Naive thymus-derived CD8-positive, alpha-beta T cell (primary cell): Measurements from ENCODE around the gene C7orf33. TPM values are rescaled to one million over a fixed set of nuclear protein-coding genes. Genes with fewer than 3 reads are reported as not detected.
"Not testable (repeated sequence)": the region's sequence is repeated elsewhere in the genome, so short reads cannot be mapped to it uniquely, and the experiment has no call there.

Experiments used
- ATAC-seq, 2 donors: fragments of 150-1000 bp; cut with Tn5 transposase in 1 of 2; sonication (Bioruptor Pico), chemical (Tn5 transposase) in 1 of 2; 1 replicate in 1 of 2; 2 replicates in 1 of 2; pipeline ENCODE4 v1.10.0; 2021; ENCODE audit warnings: mild to moderate bottlenecking in 2 of 2, moderate library complexity in 2 of 2
- POLR2A ChIA-PET: fragments of 350-600 bp; sonication (Branson Sonifier 250); formaldehyde crosslinking; loops from one replicate; lab custom pipeline; 2021; ENCODE audit warnings: antibody characterized with exemption; lab: Charles Lee
- DNase-seq, 10 donors: peaks; one replicate each; pipeline versions ENCODE4 v3.0.0 to v3.0.0-alpha.2; 2020 to 2022
- H3K27ac Mint-ChIP-seq, 10 donors: one replicate each; pipeline ENCODE4 v1.8.0; 2020 to 2022; ENCODE audit warnings: mild to moderate bottlenecking in 10 of 10, mixed read lengths in 10 of 10, moderate library complexity in 4 of 10, inconsistent platforms in 1 of 10
- H3K27me3 Mint-ChIP-seq, 5 donors: one replicate each; pipeline ENCODE4 v1.8.0; 2021 to 2022; ENCODE audit warnings: mixed read lengths in 5 of 5
- H3K36me3 Mint-ChIP-seq, 3 donors: one replicate each; pipeline ENCODE4 v1.8.0; 2020 to 2022; ENCODE audit warnings: mixed read lengths in 3 of 3, mild to moderate bottlenecking in 2 of 3, inconsistent platforms in 1 of 3
- H3K4me1 Mint-ChIP-seq, 4 donors: one replicate each; pipeline ENCODE4 v1.8.0; 2021 to 2022; ENCODE audit warnings: mixed read lengths in 4 of 4
- H3K4me3 Mint-ChIP-seq, 10 donors: one replicate each; pipeline ENCODE4 v1.8.0; 2020 to 2022; ENCODE audit warnings: mild to moderate bottlenecking in 10 of 10, mixed read lengths in 10 of 10, moderate library complexity in 6 of 10, inconsistent platforms in 1 of 10
- H3K9me3 Mint-ChIP-seq, 9 donors: one replicate each; pipeline ENCODE4 v1.8.0; 2020 to 2022; ENCODE audit warnings: mixed read lengths in 9 of 9, mild to moderate bottlenecking in 3 of 9, inconsistent platforms in 1 of 9, moderate library complexity in 1 of 9
- polyA plus RNA-seq, 3 donors: library from polyadenylated mRNA; unstranded; fragments of 300-500 nt; fragmentation: Illumina TruSeq; gene quantifications; one replicate each; pipeline ENCODE4 v1.2.3, GENCODE V29; 2021
- total RNA-seq, 8 experiments: library from RNA in 2 of 8; stranded (reverse) in 2 of 8; gene quantifications; one replicate each; pipeline ENCODE4 v1.2.3 and lab custom pipeline; 2021 to 2026

C7orf33 gene
- total and polyA plus RNA-seq, 5 experiments from 2014 or later: not detected

DNA sequence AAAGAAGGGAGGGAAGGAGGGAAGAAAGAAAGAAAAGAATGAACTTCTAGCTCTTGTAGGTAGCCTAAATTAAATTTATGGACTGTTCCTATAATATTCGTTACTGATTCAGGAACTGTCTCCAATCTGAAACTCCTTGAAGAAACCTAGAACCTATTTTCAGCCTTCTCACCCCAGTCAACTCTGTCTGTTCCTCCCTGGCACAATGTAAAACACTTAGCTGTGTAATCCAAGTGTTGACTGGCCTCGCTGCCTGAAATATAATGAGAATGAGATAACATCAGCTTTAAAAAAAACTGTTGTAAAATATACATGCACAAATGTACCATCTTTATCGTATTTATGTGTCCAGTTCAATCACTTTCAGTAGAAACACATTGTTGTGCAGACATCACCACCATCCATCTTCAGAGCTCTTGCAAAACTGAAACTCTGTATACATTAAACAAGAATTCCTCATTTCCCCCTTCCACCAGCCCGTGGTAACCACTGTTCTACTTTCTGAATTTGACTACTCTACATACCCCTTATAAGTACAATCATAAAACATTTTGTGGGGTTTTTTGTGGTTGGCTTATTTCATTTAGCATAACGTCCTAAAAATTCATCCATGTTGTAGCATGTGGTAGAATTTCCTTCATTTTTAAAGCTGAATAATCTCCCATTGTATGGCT lies 6.3 kb upstream of the C7orf33 start:
- POLR2A ChIA-PET: interaction anchor here (0.7 kb wide), 1 partner anchor 1040 kb away, joined by 6 read pairs; no protein-coding TSS in a partner anchor
- Mint-ChIP-seq H3K36me3 (no peaks in the 10 kb centered on the region), H3K27me3 (peaks cover 0 to 4% (median 0%) of the 10 kb centered on the region in 5 donors), H3K4me1 (peaks cover 0 to 1% (median 0%) of the 10 kb centered on the region in 4 donors), H3K9me3 (no peaks in the 10 kb centered on the region), H3K4me3 (no peak overlapping the region), H3K27ac (no peak overlapping the region)
- ATAC-seq (no peak), DNase-seq (no peak)

DNA sequence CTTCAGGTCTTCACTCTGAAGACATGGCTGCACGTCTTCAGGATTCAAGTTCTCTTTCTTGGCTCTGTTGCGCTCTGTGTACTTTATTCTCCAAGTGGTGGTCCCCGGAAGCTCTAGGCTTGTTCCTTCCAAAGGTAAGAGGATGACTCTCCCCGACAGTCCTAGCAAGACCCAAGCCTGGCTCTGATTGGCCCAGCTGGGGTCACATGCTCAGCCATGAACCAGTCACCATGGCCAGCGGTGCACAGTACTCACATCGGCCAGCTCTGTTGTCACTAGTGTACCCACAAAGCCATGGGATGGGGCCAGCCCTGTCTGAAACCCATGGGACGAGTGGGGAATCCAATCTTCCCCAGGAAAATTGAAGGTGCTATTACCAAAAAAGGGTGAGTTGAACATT lies 5.2 kb upstream of the C7orf33 start:
- no peaks in the 10 kb centered on the region for H3K9me3 Mint-ChIP-seq
- no peaks in the 10 kb centered on the region for H3K36me3 Mint-ChIP-seq
- peaks cover 0 to 4% (median 0%) of the 10 kb centered on the region in 4 donors for H3K4me1 Mint-ChIP-seq
- H3K27me3 Mint-ChIP-seq: peaks cover 0 to 8% (median 0%) of the 10 kb centered on the region in 5 donors
- DNase-seq (no peak), ATAC-seq (no peak)
- no peak overlapping the region for H3K27ac Mint-ChIP-seq
- POLR2A ChIA-PET: no interaction called here
- no peak overlapping the region for H3K4me3 Mint-ChIP-seq

DNA sequence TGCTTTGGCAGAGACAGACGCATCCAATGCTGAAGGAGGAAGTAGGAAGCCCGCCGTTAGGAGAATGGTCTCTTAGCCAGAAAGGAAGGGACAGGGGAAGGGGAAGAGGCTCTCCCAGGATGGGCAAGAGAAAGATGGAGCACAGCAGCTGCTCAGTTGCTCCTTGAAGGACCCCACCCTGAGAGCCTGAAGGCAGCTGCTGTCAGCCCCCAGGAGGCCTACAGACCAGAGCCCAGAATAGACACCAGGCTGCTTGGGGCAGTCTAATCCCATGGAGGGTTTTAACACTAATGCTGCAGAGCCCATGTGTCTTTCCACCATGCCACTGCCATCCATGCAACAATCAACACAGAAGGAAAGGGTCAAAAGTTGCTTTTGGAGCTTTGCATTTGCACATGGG lies 3.5 kb upstream of the C7orf33 start:
- Mint-ChIP-seq H3K4me3 (no peak overlapping the region), H3K9me3 (no peaks in the 10 kb centered on the region), H3K36me3 (no peaks in the 10 kb centered on the region), H3K27me3 (peaks cover 0 to 15% (median 5%) of the 10 kb centered on the region in 5 donors), H3K27ac (no peak overlapping the region), H3K4me1 (peaks cover 0 to 4% (median 0%) of the 10 kb centered on the region in 4 donors)
- POLR2A ChIA-PET: no interaction called here
- DNase-seq: no peak
- ATAC-seq: no peak

DNA sequence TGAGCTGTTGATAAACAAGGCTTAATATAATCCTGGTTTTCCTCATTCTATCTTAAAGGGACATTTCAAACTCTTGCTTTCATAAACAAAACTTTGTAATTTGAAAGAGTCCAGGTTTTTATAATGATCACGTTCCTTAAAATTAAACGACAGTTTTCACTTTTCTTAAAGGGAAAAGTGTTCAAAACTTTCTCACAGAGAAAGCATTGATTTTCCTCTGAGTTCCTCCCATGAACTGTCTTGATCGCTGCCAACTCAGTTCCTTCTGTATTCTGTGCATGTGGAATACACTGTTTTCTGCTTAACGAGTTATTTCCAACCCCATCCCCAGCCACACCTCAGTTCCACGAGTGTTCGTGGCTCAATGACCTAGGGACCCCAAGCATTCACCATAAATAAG lies 2.4 kb upstream of the C7orf33 start:
- Mint-ChIP-seq H3K9me3 (no peaks in the 10 kb centered on the region), H3K27ac (no peak overlapping the region), H3K4me3 (no peak overlapping the region), H3K27me3 (peaks cover 0 to 19% (median 5%) of the 10 kb centered on the region in 5 donors), H3K36me3 (no peaks in the 10 kb centered on the region), H3K4me1 (peaks cover 0 to 4% (median 0%) of the 10 kb centered on the region in 4 donors)
- ATAC-seq (no peak), DNase-seq (no peak)
- POLR2A ChIA-PET: no interaction called here

DNA sequence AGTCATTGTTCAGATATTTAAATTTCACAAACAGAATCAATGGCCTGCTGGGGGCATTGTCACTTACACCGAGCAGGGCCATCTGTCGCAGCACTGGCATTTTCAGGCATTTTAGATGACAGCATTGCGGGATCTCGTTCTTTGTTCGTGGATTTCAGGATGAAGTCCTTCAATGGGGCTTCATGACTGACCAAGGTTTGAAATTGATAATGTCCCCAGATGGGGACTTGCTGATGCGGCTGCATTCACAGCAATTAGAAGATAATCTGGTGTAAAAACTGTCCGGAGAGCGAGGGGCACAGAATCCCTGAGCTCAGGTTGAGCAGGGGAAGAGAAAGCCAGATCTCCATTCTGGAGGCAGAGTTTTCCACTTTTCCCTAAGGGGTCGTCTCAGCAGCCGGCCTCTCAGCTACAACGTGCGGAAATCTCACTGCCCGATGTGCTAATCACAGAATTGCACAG lies 1.9 kb upstream of the C7orf33 start:
- DNase-seq (no peak), ATAC-seq (no peak)
- peaks cover 0 to 4% (median 0%) of the 10 kb centered on the region in 4 donors for H3K4me1 Mint-ChIP-seq
- H3K4me3 Mint-ChIP-seq: no peak overlapping the region
- H3K36me3 Mint-ChIP-seq: no peaks in the 10 kb centered on the region
- POLR2A ChIA-PET: no interaction called here
- H3K27ac Mint-ChIP-seq: no peak overlapping the region
- H3K27me3 Mint-ChIP-seq: peaks cover 0 to 19% (median 5%) of the 10 kb centered on the region in 5 donors
- no peaks in the 10 kb centered on the region for H3K9me3 Mint-ChIP-seq

DNA sequence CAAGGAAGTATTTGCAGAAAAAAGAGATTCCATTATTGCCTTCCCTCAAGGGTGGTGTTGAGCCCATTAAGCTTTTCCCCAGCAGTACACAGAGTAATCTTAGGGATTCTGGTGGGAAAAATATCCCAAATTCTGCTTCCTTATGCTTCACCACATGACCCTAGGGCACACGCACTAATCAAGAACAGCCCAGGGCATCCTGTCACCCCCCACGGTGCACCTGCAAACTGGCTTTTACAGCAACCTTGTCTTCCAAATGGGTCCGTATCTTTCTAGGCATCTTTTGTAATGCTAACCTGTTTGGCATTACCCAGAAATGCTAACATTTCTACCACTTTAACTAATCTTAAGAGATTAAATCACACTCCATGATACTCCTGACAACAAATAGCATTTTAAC lies 926 bp upstream of the C7orf33 start:
- ATAC-seq (no peak), DNase-seq (no peak)
- Mint-ChIP-seq H3K27me3 (peaks cover 0 to 19% (median 5%) of the 10 kb centered on the region in 5 donors), H3K4me3 (no peak overlapping the region), H3K27ac (no peak overlapping the region), H3K4me1 (peaks cover 0 to 4% (median 0%) of the 10 kb centered on the region in 4 donors), H3K9me3 (no peaks in the 10 kb centered on the region), H3K36me3 (no peaks in the 10 kb centered on the region)
- POLR2A ChIA-PET: no interaction called here

DNA sequence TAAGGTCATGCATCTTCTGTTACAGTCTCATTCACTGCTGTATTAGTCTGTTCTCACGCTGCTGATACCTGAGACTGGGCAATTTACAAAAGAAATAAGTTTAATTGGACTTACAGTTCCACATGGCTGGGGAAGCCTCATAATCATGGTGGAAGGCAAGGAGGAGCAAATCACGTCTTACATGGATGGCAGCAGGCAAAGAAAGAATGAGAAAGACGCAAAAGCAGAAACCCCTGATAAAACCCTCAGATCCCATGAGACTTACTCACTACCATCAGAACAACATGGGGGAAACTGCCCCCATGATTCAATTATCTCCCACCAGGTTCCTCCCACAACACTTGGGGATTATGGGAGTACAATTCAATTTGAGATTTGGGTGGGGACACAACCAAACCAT lies 5.8 kb downstream of the C7orf33 start:
- DNase-seq, H3K4me3 Mint-ChIP-seq, H3K27ac Mint-ChIP-seq, ATAC-seq, H3K36me3 Mint-ChIP-seq, POLR2A ChIA-PET, H3K4me1 Mint-ChIP-seq: not testable (repeated sequence)
- Mint-ChIP-seq H3K9me3 (peaks cover 0 to 11% (median 3%) of the 10 kb centered on the region in 9 donors), H3K27me3 (peaks cover 0 to 28% (median 5%) of the 10 kb centered on the region in 5 donors)

DNA sequence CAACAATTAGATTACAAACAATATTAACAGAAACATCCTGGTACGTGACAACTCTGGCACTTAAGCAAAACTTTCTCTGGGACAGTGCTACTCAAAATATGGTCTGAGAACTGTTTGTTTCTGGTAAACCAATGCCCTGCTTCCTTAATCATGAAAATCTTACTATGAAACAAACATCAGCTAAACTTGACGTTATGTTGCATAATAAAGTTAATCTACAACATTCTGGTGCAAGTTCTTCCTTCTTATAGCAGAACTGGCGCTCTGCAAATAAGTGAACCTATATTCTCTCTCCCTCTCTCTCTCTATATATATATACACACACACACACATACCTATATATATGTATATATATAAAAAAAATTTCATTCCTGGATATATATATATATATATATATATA lies 7.8 kb downstream of the C7orf33 start:
- no peak for ATAC-seq
- Mint-ChIP-seq H3K27me3 (peaks cover under 1 to 29% (median 6%) of the 10 kb centered on the region in 5 donors), H3K4me1 (peaks cover 0 to 4% (median 2%) of the 10 kb centered on the region in 4 donors), H3K4me3 (no peak overlapping the region), H3K36me3 (peaks cover 0 to under 1% (median 0%) of the 10 kb centered on the region in 3 donors), H3K27ac (peak overlapping the region in 1 of 10 donors; percentile 88), H3K9me3 (peaks cover 0 to 12% (median 3%) of the 10 kb centered on the region in 9 donors)
- POLR2A ChIA-PET: no interaction called here
- DNase-seq: no peak

DNA sequence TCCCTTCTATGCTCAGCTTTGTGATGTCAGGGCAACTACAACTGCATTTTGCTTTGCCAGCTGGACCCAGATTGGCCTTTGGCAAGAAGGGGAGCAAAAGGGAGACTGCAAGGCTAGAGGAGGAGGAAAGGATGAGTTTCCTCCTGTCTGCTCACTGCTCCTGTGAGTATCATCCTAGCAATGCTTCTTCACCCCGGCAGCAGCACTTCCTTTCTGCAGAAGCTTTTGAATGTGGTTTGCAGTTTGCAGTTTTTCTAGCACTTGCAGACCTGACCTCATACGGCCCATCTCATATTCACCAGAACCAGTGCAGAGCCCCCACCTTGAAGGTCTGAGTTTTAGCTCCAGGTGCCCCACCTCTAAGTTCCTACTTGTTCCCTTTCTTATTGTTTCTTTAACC lies 14.8 kb downstream of the C7orf33 start:
- Mint-ChIP-seq H3K27me3 (peaks cover 5 to 15% (median 11%) of the 10 kb centered on the region in 5 donors), H3K4me3 (no peak overlapping the region), H3K9me3 (peaks cover 0 to 30% (median 10%) of the 10 kb centered on the region in 9 donors), H3K4me1 (peaks cover 5 to 21% (median 10%) of the 10 kb centered on the region in 4 donors), H3K27ac (no peak overlapping the region), H3K36me3 (peaks cover 0 to 13% (median 5%) of the 10 kb centered on the region in 3 donors)
- POLR2A ChIA-PET: no interaction called here
- DNase-seq (no peak), ATAC-seq (no peak)

DNA sequence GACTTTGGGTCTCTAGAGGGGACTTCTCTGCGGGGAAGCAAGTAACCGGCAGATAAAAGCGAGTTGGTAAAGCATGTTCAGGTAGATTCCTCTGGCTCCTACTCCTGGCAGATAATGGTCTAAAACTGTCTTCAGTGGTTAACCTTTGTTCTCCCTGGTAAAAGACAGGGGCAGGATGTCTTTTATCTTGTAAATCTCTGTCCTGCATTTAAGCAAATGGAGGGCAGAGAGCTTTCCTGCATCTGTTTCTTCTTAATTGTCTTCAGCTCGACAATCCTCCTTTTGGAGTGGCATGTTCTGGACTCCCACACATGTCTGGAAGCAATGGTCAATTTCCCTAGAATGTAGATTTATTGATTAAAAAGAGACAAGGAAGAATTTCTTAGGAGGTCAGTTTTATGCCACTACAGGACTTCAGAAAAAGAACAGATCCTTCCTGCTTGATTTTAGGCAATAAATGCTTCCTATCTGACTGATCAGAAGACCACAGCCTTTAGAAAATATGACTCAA lies 16.6 kb downstream of the C7orf33 start:
- peaks cover 0 to 13% (median 5%) of the 10 kb centered on the region in 3 donors for H3K36me3 Mint-ChIP-seq
- peak in 1 of 10 donors; percentile 9 for DNase-seq
- peaks cover 0 to 30% (median 10%) of the 10 kb centered on the region in 9 donors for H3K9me3 Mint-ChIP-seq
- peaks cover 5 to 15% (median 8%) of the 10 kb centered on the region in 5 donors for H3K27me3 Mint-ChIP-seq
- peaks cover 5 to 21% (median 10%) of the 10 kb centered on the region in 4 donors for H3K4me1 Mint-ChIP-seq
- POLR2A ChIA-PET: no interaction called here
- peak overlapping the region in 1 of 10 donors; percentile 78 for H3K27ac Mint-ChIP-seq
- H3K4me3 Mint-ChIP-seq: peak overlapping the region in 4 of 10 donors; percentile 3 to 57 (median 39)
- ATAC-seq: peak in 1 of 2 donors; percentile 32

DNA sequence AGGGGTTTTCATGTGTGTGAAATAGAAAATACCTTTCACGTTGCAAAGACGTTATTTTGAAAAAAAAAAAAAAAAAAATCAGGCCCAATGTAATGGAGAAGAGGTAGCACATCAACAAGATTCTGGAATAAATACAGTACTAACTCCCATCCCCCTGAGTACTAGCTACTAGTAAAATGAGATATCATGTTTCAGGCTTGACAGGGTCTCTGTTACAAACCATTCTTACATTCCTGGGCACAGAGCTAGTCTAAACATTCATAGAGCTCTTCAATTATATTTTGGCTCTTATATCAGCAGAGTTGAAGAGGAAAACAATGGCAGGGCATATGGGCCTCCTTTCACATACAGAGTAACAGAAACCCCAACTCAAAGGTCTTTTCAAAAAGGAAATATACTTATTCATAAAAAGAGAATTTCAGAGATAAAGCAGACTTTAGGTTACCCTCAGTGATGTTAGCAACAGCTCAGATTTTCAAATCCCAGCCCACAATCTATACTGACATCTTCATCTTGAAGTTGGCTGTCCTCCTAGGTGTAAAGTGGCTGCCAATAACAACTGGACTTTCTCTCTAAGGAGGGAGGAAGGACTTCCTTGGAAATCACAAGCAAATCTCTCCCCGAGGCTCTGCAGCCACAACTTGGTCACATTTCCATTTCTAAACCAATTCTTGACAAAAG lies 18.6 kb downstream of the C7orf33 start:
- DNase-seq (no peak), ATAC-seq (no peak)
- H3K27me3 Mint-ChIP-seq: peaks cover 0 to 15% (median 4%) of the 10 kb centered on the region in 5 donors
- POLR2A ChIA-PET: no interaction called here
- peaks cover 0 to 22% (median 6%) of the 10 kb centered on the region in 9 donors for H3K9me3 Mint-ChIP-seq
- peaks cover 0 to 10% (median 0%) of the 10 kb centered on the region in 3 donors for H3K36me3 Mint-ChIP-seq
- H3K4me1 Mint-ChIP-seq: peaks cover 5 to 21% (median 10%) of the 10 kb centered on the region in 4 donors
- H3K4me3 Mint-ChIP-seq: no peak overlapping the region
- H3K27ac Mint-ChIP-seq: no peak overlapping the region

DNA sequence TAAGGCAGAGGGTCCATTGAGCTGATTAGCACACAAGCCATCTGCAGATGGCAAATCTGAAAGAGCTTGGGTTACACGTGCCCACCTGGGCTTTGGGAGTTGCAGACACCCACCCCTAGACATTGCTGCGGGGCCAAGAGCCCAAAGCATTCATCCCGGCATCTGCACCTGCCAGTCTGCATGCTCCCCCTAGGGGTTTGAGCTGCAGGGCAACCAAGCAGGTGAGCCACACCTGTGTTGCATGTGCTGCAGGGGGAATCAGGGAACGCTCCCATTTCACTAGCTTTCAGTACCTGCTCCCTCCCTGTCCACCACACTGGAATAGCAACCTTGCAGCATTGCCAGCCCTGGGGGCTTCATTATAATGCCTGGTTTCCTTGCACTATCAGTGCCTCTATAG lies 21.1 kb downstream of the C7orf33 start:
- Mint-ChIP-seq H3K4me1 (peaks cover 5 to 15% (median 6%) of the 10 kb centered on the region in 4 donors), H3K4me3 (no peak overlapping the region), H3K27ac (no peak overlapping the region), H3K36me3 (no peaks in the 10 kb centered on the region), H3K9me3 (peaks cover 0 to 4% (median 0%) of the 10 kb centered on the region in 9 donors), H3K27me3 (peaks cover 0 to 20% (median 4%) of the 10 kb centered on the region in 5 donors)
- DNase-seq (no peak), ATAC-seq (no peak)
- POLR2A ChIA-PET: no interaction called here
